Measurements from ENCODE around the gene RUVBL1. TPM values are rescaled to one million over a fixed set of nuclear protein-coding genes. Genes with fewer than 3 reads are reported as not detected.

Gene RUVBL1
- total RNA-seq, 2 donors from 2014 or later = 22.1 to 23.7 TPM

DNA sequence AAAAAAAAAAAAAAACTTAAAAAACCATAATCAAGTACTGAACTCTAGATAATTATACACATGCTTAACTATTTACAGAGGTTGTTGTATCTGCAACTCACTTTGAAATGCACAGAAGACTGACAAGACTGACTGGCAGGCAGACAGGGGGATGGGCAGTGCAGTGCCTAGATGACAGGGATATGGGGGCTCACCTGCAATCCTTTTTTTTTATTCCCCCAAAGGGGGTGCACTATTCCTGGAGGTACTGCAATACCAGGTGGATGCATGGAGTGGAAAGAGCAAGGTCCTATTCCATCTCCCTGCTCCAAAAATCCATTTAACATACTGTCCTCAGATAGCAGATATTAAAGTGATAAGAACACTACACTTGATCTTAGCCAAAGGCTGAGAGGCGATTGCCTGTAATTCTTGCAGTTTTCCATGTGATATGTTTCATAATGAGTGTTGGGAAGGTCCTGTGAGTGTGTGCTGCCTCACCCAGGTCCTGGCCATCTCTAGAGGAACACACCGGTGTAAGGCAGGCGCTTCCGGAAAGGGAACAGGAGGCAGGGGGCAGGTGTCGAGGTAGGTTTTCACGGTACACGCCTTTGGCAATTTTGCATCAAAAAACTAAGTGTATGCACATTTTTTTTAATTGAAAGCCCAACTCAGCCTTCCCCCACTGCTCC is 48.6 kb downstream of the RUVBL1 start:
- DNase-seq (no peak), ATAC-seq (no peak)
- intact Hi-C loops (cut with DNase I) = loop anchor here (10.0 kb wide), 2 partner anchors 50 to 60 kb away; partner anchors contain the start of gene RUVBL1 (in 1 of the 2)

GRCh38 chr3:128073807-128074206 is 49.8 kb downstream of the RUVBL1 start:
- intact Hi-C loops (cut with DNase I) = loop anchor here (10.0 kb wide), 2 partner anchors 51 to 61 kb away; partner anchors contain the start of gene RUVBL1 (in 1 of the 2)
- ATAC-seq = no peak
- no peak for DNase-seq

- intact Hi-C loops (cut with DNase I) = loop anchor here (10.0 kb wide), 2 partner anchors 52 to 62 kb away; partner anchors contain the start of gene RUVBL1 (in 1 of the 2)
- no peak for DNase-seq
- ATAC-seq = no peak
Measured at GRCh38 chr3:128073185-128073725, 50.4 kb downstream of the RUVBL1 start.

GRCh38 chr3:128072454-128073184 is 51.0 kb downstream of the RUVBL1 start:
- ATAC-seq (no peak), DNase-seq (no peak)
- intact Hi-C loops (cut with DNase I) = loop anchor here (10.0 kb wide), 2 partner anchors 52 to 62 kb away; partner anchors contain the start of gene RUVBL1 (in 1 of the 2)

DNA sequence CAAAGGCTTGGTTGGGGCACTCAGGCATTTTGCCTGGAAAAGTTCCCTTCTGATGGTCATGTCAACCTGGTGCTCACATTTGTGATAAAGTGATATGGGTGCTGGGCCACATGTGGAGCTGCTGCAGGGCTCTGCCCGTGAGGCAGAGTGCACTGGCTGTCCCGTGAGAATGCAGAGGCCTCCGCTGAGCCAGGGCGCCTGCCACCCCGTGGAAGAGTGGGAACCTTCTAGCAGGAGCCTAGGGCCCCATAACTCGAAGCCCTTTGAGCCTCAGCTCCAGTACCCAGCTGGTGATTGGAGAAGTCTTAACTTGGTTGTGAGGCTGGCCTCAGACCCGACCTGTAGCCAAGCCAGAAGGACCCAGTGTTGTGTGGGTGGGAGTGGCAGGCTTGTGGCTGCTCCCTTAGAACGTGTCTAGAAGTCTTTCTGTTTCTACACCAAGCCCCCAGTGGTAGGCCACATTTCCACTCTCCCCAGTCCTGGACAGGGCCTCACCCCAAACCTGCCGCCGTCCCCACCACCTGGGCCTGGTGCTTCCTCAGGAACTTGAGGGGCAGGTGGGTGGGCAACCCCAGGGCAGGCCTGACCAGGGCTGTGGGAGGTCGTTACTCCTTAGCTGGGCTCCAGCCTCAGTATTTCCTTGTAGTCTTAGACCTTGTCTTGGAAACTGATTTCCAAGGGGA is 51.7 kb downstream of the RUVBL1 start:
- no peak for ATAC-seq
- no peak for DNase-seq
- intact Hi-C loops (cut with DNase I) = loop anchor here (10.0 kb wide), 2 partner anchors 53 to 63 kb away; partner anchors contain the start of gene RUVBL1 (in 1 of the 2)

GRCh38 chr3:128070898-128071591 is 52.6 kb downstream of the RUVBL1 start:
- intact Hi-C loops (cut with DNase I) = loop anchor here (10.0 kb wide), 2 partner anchors 54 to 64 kb away; partner anchors contain the start of gene RUVBL1 (in 1 of the 2)

DNA sequence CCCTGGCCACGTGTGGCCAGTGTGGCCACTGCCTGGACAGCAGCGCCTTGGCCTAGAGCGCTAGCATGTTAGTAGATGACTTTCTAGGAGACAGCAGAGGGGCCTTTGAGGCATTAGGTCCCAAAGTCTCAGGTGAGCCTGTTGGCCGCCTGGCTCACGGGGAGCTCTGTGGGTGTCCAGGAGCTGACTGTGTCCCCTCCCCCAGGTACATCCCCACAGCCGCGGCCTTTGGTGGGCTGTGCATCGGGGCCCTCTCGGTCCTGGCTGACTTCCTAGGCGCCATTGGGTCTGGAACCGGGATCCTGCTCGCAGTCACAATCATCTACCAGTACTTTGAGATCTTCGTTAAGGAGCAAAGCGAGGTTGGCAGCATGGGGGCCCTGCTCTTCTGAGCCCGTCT is 54.3 kb downstream of the RUVBL1 start:
- intact Hi-C loops (cut with DNase I) = no loop called here
- ATAC-seq = no peak
- DNase-seq = no peak

More at GRCh38 chr3:128070898-128071591, 52.6 kb downstream of the RUVBL1 start:
- no peak for ATAC-seq
- DNase-seq = no peak

- ATAC-seq (no peak), DNase-seq (no peak)
- intact Hi-C loops (cut with DNase I) = no loop called here
Measured at GRCh38 chr3:128068156-128068620, 55.4 kb downstream of the RUVBL1 start.

DNA sequence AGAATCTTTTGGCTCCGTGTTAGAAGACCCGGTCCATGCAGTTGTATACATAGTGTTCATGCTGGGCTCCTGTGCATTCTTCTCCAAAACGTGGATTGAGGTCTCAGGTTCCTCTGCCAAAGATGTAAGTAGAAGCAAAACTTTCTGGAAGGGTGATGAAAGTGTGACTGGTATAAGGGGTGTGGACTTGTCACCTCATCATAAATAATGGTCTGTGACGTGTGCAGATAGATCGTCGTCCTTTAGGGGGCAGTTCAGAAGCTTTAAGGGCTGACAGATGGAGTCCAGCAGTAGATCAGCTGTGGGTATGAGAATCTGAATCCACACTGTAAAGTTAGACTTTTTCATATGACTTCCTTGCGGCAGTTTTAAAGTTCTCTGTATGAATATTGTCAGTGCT is 56.1 kb downstream of the RUVBL1 start:
- ATAC-seq (no peak), DNase-seq (no peak)
- intact Hi-C loops (cut with DNase I) = no loop called here

- intact Hi-C loops (cut with DNase I) = no loop called here
- ATAC-seq (no peak), DNase-seq (no peak)
Measured at GRCh38 chr3:128066676-128067075, 56.9 kb downstream of the RUVBL1 start.

DNA sequence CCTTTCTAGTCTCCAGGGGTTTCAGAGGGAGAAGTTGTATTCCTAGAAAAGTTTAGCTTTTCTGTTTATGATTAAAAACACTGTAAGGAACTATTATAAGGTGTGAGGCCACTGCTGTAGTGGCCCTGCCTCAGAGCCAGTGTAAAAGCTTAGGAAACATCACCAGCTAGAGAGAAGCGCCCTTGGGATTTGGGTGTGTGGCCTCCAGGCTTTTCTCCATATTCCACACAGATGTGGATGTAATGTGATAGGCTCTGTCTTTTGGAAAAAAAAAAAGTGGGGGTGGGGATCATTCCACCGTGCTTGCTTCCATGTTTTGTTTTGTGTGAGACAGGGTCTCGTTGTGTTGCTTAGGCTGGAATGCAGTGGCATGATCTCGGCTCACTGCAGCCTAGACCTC is 57.5 kb downstream of the RUVBL1 start:
- intact Hi-C loops (cut with DNase I) = no loop called here
- no peak for ATAC-seq
- no peak for DNase-seq

- ATAC-seq = no peak
- intact Hi-C loops (cut with DNase I) = no loop called here
- DNase-seq = no peak
Measured at GRCh38 chr3:128064962-128065361, 58.6 kb downstream of the RUVBL1 start.

DNA sequence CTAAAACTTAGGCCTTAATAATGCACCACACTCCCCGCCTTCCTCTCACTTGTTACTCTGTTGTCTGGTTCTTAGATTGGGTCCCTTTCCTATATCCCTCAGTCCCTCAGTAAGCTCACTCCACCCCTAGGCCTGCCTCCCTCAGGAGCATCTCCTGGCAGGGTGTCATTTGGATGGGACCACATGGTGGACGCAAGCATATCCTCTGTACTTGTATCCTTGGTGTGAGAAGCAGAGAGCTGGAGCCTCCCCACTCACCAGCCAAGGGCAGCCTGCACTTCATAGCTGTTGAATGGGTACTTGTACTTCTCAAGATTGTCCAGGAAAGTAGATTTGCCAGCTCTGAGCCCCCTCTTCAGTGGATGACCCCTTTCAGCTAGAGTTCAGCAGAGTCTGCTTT is 59.7 kb downstream of the RUVBL1 start:
- ATAC-seq (no peak), DNase-seq (no peak)
- intact Hi-C loops (cut with DNase I) = no loop called here

GRCh38 chr3:128062033-128062745 is 61.4 kb downstream of the RUVBL1 start:
- intact Hi-C loops (cut with DNase I) = no loop called here
- ATAC-seq = no peak
- DNase-seq = no peak

- intact Hi-C loops (cut with DNase I) = no loop called here
- DNase-seq = no peak
- ATAC-seq = no peak
Measured at GRCh38 chr3:128060473-128061381, 62.9 kb downstream of the RUVBL1 start.

DNA sequence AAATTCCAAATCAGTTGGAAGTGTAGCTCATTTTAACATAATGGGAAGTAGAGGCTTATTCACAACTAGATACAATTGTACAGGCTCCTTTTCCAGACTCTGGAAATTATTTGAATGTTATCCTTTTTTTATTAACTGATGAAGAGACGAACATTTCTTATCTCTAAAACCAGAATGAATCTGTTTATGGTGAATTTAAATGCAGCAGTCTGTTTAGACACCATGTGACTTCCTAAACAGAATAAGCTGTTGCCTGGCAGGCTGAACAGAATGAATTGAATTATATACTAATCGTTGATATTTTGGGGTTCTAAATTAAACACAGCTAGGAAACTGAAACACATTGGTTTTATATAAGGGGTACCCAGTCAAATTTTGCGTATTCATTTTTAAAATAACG is 67.4 kb downstream of the RUVBL1 start:
- no peak for DNase-seq
- no peak for ATAC-seq
- intact Hi-C loops (cut with DNase I) = no loop called here

GRCh38 chr3:128054367-128054766 is 69.2 kb downstream of the RUVBL1 start:
- intact Hi-C loops (cut with DNase I) = no loop called here
- ATAC-seq (no peak), DNase-seq (no peak)

Measured in left cardiac atrium (tissue), 4 donors.